C1 segment of cervical spinal cord (tissue), 14 donors: ENCODE data around the gene ASB13.

Source experiments
- DNase-seq, 14 donors: peaks; one replicate each; lab custom pipeline; 2025; lab: John Stamatoyannopoulos, UW

The ASB13 gene

GRCh38 chr10:5589011-5589660, 77.3 kb downstream of the ASB13 start:
- no peak for DNase-seq
